ENCODE measurements around the gene PDGFRA.

GRCh38 chr4:54318904-54319303 lies 89.8 kb downstream of the PDGFRA start:
- TF ChIP-seq CTCF (IDR thresholded peaks at IDR 0.05) = peak in 5 of 6 experiments; percentile 21 to 60 (median 59)
- TF ChIP-seq POLR2A (IDR thresholded peaks at IDR 0.05) = no peak

Measured in Peyer's patch (tissue), 4 donors.